Vagina (tissue), 2 donors: Measurements from ENCODE around the gene NABP1.

Source experiments
- POLR2A ChIP-seq, 2 donors: fragments of 450-650 bp; IDR thresholded peaks; one replicate each; pipeline ENCODE4 v1.6.1; 2017; ENCODE audit warnings: antibody characterized with exemption in 2 of 2, mild to moderate bottlenecking in 2 of 2, moderate library complexity in 2 of 2
- POLR2AphosphoS5 ChIP-seq, 2 donors: sonication (generic); formaldehyde crosslinking; IDR thresholded peaks; one replicate each; pipeline ENCODE4 v1.9.0; 2017; ENCODE audit warnings: antibody characterized with exemption in 2 of 2, mild to moderate bottlenecking in 2 of 2, low read depth in 1 of 2; ENCODE audit not compliant: insufficient read depth in 1 of 2
- TF ChIP-seq, protein P1 (sequence below), 3 experiments: fragments of 450-650 bp in 2 of 3; fragments of 200-600 bp in 1 of 3; sonication (generic) in 1 of 3; IDR thresholded peaks; one replicate each; pipeline ENCODE4 v1.5.1; 2017 to 2019; ENCODE audit warnings: antibody characterized with exemption in 3 of 3, mild to moderate bottlenecking in 2 of 3, moderate library complexity in 2 of 3

GRCh38 chr2:191642541-191642940, 35.4 kb upstream of the NABP1 start:
- TF ChIP-seq, protein P1, sequence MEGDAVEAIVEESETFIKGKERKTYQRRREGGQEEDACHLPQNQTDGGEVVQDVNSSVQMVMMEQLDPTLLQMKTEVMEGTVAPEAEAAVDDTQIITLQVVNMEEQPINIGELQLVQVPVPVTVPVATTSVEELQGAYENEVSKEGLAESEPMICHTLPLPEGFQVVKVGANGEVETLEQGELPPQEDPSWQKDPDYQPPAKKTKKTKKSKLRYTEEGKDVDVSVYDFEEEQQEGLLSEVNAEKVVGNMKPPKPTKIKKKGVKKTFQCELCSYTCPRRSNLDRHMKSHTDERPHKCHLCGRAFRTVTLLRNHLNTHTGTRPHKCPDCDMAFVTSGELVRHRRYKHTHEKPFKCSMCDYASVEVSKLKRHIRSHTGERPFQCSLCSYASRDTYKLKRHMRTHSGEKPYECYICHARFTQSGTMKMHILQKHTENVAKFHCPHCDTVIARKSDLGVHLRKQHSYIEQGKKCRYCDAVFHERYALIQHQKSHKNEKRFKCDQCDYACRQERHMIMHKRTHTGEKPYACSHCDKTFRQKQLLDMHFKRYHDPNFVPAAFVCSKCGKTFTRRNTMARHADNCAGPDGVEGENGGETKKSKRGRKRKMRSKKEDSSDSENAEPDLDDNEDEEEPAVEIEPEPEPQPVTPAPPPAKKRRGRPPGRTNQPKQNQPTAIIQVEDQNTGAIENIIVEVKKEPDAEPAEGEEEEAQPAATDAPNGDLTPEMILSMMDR (IDR thresholded peaks at IDR 0.05), result no peak
- TF ChIP-seq POLR2A (IDR thresholded peaks at IDR 0.05) (no peak), POLR2AphosphoS5 (IDR thresholded peaks at IDR 0.05; ENCODE audit: insufficient read depth in 1 of 2, low read depth in 1 of 2) (no peak)
